ENCODE results near the gene INHBA. TPM values are rescaled to one million over a fixed set of nuclear protein-coding genes. Genes with fewer than 3 reads are reported as not detected.

The INHBA gene
- total RNA-seq, 1 donor from 2014 or later: 0.16 TPM

GRCh38 chr7:41688906-41689305 is 14.0 kb downstream of the INHBA start:
- ATAC-seq (ENCODE audit: low read depth) (no peak), DNase-seq (no peak)
- intact Hi-C loops (cut with micrococcal nuclease): no loop called here
- TF ChIP-seq, protein P1, sequence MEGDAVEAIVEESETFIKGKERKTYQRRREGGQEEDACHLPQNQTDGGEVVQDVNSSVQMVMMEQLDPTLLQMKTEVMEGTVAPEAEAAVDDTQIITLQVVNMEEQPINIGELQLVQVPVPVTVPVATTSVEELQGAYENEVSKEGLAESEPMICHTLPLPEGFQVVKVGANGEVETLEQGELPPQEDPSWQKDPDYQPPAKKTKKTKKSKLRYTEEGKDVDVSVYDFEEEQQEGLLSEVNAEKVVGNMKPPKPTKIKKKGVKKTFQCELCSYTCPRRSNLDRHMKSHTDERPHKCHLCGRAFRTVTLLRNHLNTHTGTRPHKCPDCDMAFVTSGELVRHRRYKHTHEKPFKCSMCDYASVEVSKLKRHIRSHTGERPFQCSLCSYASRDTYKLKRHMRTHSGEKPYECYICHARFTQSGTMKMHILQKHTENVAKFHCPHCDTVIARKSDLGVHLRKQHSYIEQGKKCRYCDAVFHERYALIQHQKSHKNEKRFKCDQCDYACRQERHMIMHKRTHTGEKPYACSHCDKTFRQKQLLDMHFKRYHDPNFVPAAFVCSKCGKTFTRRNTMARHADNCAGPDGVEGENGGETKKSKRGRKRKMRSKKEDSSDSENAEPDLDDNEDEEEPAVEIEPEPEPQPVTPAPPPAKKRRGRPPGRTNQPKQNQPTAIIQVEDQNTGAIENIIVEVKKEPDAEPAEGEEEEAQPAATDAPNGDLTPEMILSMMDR (IDR thresholded peaks at IDR 0.05): no peak
- Mint-ChIP-seq H3K9me3 (no peaks in the 10 kb centered on the region), H3K4me3 (no peak overlapping the region), H3K4me1 (peaks cover 5% of the 10 kb centered on the region), H3K27ac (no peak overlapping the region), H3K36me3 (ENCODE audit: low read depth) (no peaks in the 10 kb centered on the region), H3K27me3 (peaks cover 3% of the 10 kb centered on the region)
- ChIA-PET POLR2A (no interaction called here), CTCF (no interaction called here)

- DNase-seq (no peak), ATAC-seq (ENCODE audit: low read depth) (no peak)
- Mint-ChIP-seq H3K4me1 (peaks cover 5% of the 10 kb centered on the region), H3K27ac (no peak overlapping the region), H3K4me3 (no peak overlapping the region), H3K9me3 (no peaks in the 10 kb centered on the region), H3K36me3 (ENCODE audit: low read depth) (no peaks in the 10 kb centered on the region), H3K27me3 (peaks cover 3% of the 10 kb centered on the region)
- ChIA-PET CTCF (no interaction called here), POLR2A (no interaction called here)
- intact Hi-C loops (cut with micrococcal nuclease): no loop called here
- TF ChIP-seq, protein P1 (IDR thresholded peaks at IDR 0.05): no peak
Measured at GRCh38 chr7:41688012-41688625, 14.8 kb downstream of the INHBA start.

DNA sequence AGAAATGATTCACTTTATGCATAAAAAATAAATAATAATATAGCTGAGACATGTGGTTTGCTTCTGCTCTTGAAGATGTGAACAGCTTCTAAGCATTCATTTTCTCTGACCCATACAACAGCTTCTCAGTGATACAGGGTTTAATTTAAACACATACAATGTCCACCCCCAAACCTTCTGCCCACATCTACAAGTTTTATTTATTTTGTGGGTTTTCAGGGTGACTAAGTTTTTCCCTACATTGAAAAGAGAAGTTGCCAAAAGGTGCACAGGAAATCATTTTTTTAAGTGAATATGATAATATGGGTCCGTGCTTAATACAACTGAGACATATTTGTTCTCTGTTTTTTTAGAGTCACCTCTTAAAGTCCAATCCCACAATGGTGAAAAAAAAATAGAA is 17.2 kb downstream of the INHBA start:
- peaks cover 2% of the 10 kb centered on the region for H3K27me3 Mint-ChIP-seq
- CTCF ChIA-PET: no interaction called here
- TF ChIP-seq, protein P1 (IDR thresholded peaks at IDR 0.05): no peak

DNA sequence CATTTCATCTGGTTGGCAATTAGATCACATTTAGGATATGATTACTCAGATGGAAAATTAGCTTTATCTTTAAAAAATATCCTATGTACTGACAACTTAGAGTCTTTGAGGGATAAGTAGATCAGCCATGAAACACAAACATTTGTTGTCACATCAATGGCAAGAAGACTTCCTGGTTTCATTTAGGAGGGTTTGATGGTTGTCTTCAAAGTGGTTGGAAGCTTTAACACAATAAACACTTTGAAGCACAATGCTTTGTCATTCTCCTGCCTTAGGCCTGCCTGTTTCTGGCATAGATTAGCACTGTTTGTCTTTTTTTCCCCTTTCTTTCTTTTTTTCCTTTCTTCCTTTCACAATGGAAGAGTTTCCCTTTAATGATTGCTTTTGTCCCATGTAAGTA is 20.5 kb downstream of the INHBA start:
- no peak overlapping the region for H3K4me3 Mint-ChIP-seq
- H3K4me1 Mint-ChIP-seq: peaks cover 5% of the 10 kb centered on the region
- TF ChIP-seq, protein P1 (IDR thresholded peaks at IDR 0.05): no peak
- ChIA-PET POLR2A (no interaction called here), CTCF (interaction anchor here (0.9 kb wide), 1 partner anchor 29 kb away, joined by 3 read pairs; no protein-coding TSS in a partner anchor)
- intact Hi-C loops (cut with micrococcal nuclease): no loop called here
- H3K27me3 Mint-ChIP-seq: peaks cover 6% of the 10 kb centered on the region
- ATAC-seq (ENCODE audit: low read depth): no peak
- H3K36me3 Mint-ChIP-seq (ENCODE audit: low read depth): no peaks in the 10 kb centered on the region
- DNase-seq: no peak
- H3K27ac Mint-ChIP-seq: no peak overlapping the region
- H3K9me3 Mint-ChIP-seq: no peaks in the 10 kb centered on the region

More for the DNA sequence above, 17.2 kb downstream of the INHBA start:
- Mint-ChIP-seq H3K9me3 (no peaks in the 10 kb centered on the region), H3K27ac (no peak overlapping the region), H3K4me1 (peaks cover 5% of the 10 kb centered on the region), H3K36me3 (ENCODE audit: low read depth) (no peaks in the 10 kb centered on the region), H3K4me3 (no peak overlapping the region)
- no peak for DNase-seq
- POLR2A ChIA-PET: no interaction called here
- ATAC-seq (ENCODE audit: low read depth): no peak
- intact Hi-C loops (cut with micrococcal nuclease): no loop called here

GRCh38 chr7:41679566-41679965 is 23.3 kb downstream of the INHBA start:
- ATAC-seq (ENCODE audit: low read depth) (no peak), DNase-seq (no peak)
- TF ChIP-seq, protein P1 (IDR thresholded peaks at IDR 0.05): no peak
- H3K27ac Mint-ChIP-seq: no peak overlapping the region
- peaks cover 15% of the 10 kb centered on the region for H3K27me3 Mint-ChIP-seq
- H3K4me1 Mint-ChIP-seq: no peaks in the 10 kb centered on the region
- no peaks in the 10 kb centered on the region for H3K36me3 Mint-ChIP-seq (ENCODE audit: low read depth)
- H3K4me3 Mint-ChIP-seq: no peak overlapping the region
- H3K9me3 Mint-ChIP-seq: no peaks in the 10 kb centered on the region
- POLR2A ChIA-PET: no interaction called here
- CTCF ChIA-PET: interaction anchor here (0.9 kb wide), 1 partner anchor 17 kb away, joined by 3 read pairs; no protein-coding TSS in a partner anchor
- intact Hi-C loops (cut with micrococcal nuclease): no loop called here

Measured in activated B cell treated with CpG ODN at 0.5 μM for 24 hours (primary cell).